Measurements from ENCODE around the gene PTGDS.

Gene PTGDS

GRCh38 chr9:137017791-137018497 is 40.6 kb downstream of the PTGDS start:
- no peaks in the 10 kb centered on the region for H3K27me3 ChIP-seq (ENCODE audit: low read depth, low read length)
- H3K4me2 ChIP-seq (ENCODE audit: low read length): no peak overlapping the region
- TF ChIP-seq CTCF (IDR thresholded peaks at IDR 0.05; ENCODE audit: low read depth, low read length) (no peak), EZH2phosphoT487 (IDR thresholded peaks at IDR 0.05; ENCODE audit: low read depth) (no peak)
- H3K79me2 ChIP-seq (ENCODE audit: low read length): no peaks in the 10 kb centered on the region
- no peak overlapping the region for H2AFZ ChIP-seq (ENCODE audit: low read depth, low read length)
- H4K20me1 ChIP-seq (ENCODE audit: insufficient read depth, low read length): no peaks in the 10 kb centered on the region
- no peaks in the 10 kb centered on the region for H3K4me1 ChIP-seq (ENCODE audit: low read length)
- no peaks in the 10 kb centered on the region for H3K36me3 ChIP-seq (replicated peaks; ENCODE audit: low read depth, low read length)
- H3K27ac ChIP-seq (ENCODE audit: low read length): no peak overlapping the region
- H3K4me3 ChIP-seq (ENCODE audit: low read length): no peak overlapping the region
- no peaks in the 10 kb centered on the region for H3K9me3 ChIP-seq (ENCODE audit: insufficient read depth, low read length)
- no peak overlapping the region for H3K9ac ChIP-seq (ENCODE audit: low read length)

- Histone ChIP-seq H3K27me3 (ENCODE audit: low read depth, low read length) (no peaks in the 10 kb centered on the region), H3K4me2 (ENCODE audit: low read length) (no peak overlapping the region), H3K79me2 (ENCODE audit: low read length) (no peaks in the 10 kb centered on the region)
These were observed 41.7 kb downstream of the PTGDS start for GRCh38 chr9:137018761-137019559.

GRCh38 chr9:137019891-137020683 is 42.8 kb downstream of the PTGDS start:
- Histone ChIP-seq H3K36me3 (replicated peaks; ENCODE audit: low read depth, low read length) (no peaks in the 10 kb centered on the region), H4K20me1 (ENCODE audit: insufficient read depth, low read length) (no peaks in the 10 kb centered on the region), H3K27me3 (ENCODE audit: low read depth, low read length) (no peaks in the 10 kb centered on the region), H3K27ac (ENCODE audit: low read length) (no peak overlapping the region), H3K4me2 (ENCODE audit: low read length) (no peak overlapping the region), H3K9ac (ENCODE audit: low read length) (no peak overlapping the region), H2AFZ (ENCODE audit: low read depth, low read length) (no peak overlapping the region), H3K79me2 (ENCODE audit: low read length) (no peaks in the 10 kb centered on the region), H3K4me3 (ENCODE audit: low read length) (no peak overlapping the region), H3K4me1 (ENCODE audit: low read length) (no peaks in the 10 kb centered on the region), H3K9me3 (ENCODE audit: insufficient read depth, low read length) (no peaks in the 10 kb centered on the region)
- no peak for TF ChIP-seq EZH2phosphoT487 (IDR thresholded peaks at IDR 0.05; ENCODE audit: low read depth)
- TF ChIP-seq CTCF (IDR thresholded peaks at IDR 0.05; ENCODE audit: low read depth, low read length): no peak

More at GRCh38 chr9:137018761-137019559, 41.7 kb downstream of the PTGDS start:
- Histone ChIP-seq H3K4me3 (ENCODE audit: low read length) (no peak overlapping the region), H3K36me3 (replicated peaks; ENCODE audit: low read depth, low read length) (no peaks in the 10 kb centered on the region), H2AFZ (ENCODE audit: low read depth, low read length) (no peak overlapping the region), H3K4me1 (ENCODE audit: low read length) (no peaks in the 10 kb centered on the region), H3K9me3 (ENCODE audit: insufficient read depth, low read length) (no peaks in the 10 kb centered on the region), H3K27ac (ENCODE audit: low read length) (no peak overlapping the region), H4K20me1 (ENCODE audit: insufficient read depth, low read length) (no peaks in the 10 kb centered on the region), H3K9ac (ENCODE audit: low read length) (no peak overlapping the region)
- no peak for TF ChIP-seq CTCF (IDR thresholded peaks at IDR 0.05; ENCODE audit: low read depth, low read length)
- TF ChIP-seq EZH2phosphoT487 (IDR thresholded peaks at IDR 0.05; ENCODE audit: low read depth): no peak

All from OCI-LY3 (cell line).